ENCODE results near the gene CUL5.
"Not testable (repeated sequence)": the region's sequence is repeated elsewhere in the genome, so short reads cannot be mapped to it uniquely, and the experiment has no call there.

Gene CUL5

GRCh38 chr11:108117746-108118371 lies 109.2 kb downstream of the CUL5 start:
- peak; percentile 12 for DNase-seq

GRCh38 chr11:108120936-108121273 lies 112.2 kb downstream of the CUL5 start:
- DNase-seq = not testable (repeated sequence)

GRCh38 chr11:108121274-108122155 lies 112.8 kb downstream of the CUL5 start, which contains the start of gene ACAT1:
Gene ACAT1, plus strand, starts transcription at chr11:108121567. Its CDS starts 40 bp downstream, at chr11:108121607.
- peak; percentile 93 for DNase-seq

GRCh38 chr11:108122166-108122628 lies 113.5 kb downstream of the CUL5 start:
- DNase-seq = no peak

- DNase-seq = no peak
Observed at GRCh38 chr11:108125096-108125495, 116.4 kb downstream of the CUL5 start.

GRCh38 chr11:108128772-108129171 lies 120.1 kb downstream of the CUL5 start:
- no peak for DNase-seq

- DNase-seq = no peak
Observed at GRCh38 chr11:108131993-108132392, 123.3 kb downstream of the CUL5 start.

- not testable (repeated sequence) for DNase-seq
Observed at GRCh38 chr11:108132993-108133538, 124.4 kb downstream of the CUL5 start.

- DNase-seq = peak; percentile 7
Observed at GRCh38 chr11:108135845-108136544, 127.3 kb downstream of the CUL5 start.

- DNase-seq = no peak
Observed at GRCh38 chr11:108137212-108137611, 128.5 kb downstream of the CUL5 start.

- DNase-seq = no peak
Observed at GRCh38 chr11:108142304-108142703, 133.6 kb downstream of the CUL5 start.

GRCh38 chr11:108144615-108145014 lies 135.9 kb downstream of the CUL5 start:
- no peak for DNase-seq

- DNase-seq = no peak
Observed at GRCh38 chr11:108147150-108147549, 138.5 kb downstream of the CUL5 start.

GRCh38 chr11:108148556-108148955 lies 139.9 kb downstream of the CUL5 start:
- DNase-seq = no peak

GRCh38 chr11:108154591-108154990 lies 145.9 kb downstream of the CUL5 start:
- DNase-seq = no peak
